Activated T-cell treated with anti-CD3 and anti-CD28 coated beads for 24 hours (primary cell): ENCODE measurements around the gene ZNF555.
A peak's percentile ranks its signal among the peaks of the same experiment; 100 is the strongest.
"Not testable (repeated sequence)": the region's sequence is repeated elsewhere in the genome, so short reads cannot be mapped to it uniquely, and the experiment has no call there.

ENCODE experiments used
- DNase-seq: peaks from one replicate; pipeline ENCODE4 v3.0.0-alpha.2; 2020; ENCODE audit warnings: low read depth

ZNF555 gene

GRCh38 chr19:2807379-2808128 is 33.7 kb upstream of the ZNF555 start:
- DNase-seq = no peak

- no peak for DNase-seq
Measured at GRCh38 chr19:2808129-2808941, 32.9 kb upstream of the ZNF555 start.

GRCh38 chr19:2809387-2810140 is 31.7 kb upstream of the ZNF555 start:
- DNase-seq = no peak

GRCh38 chr19:2810141-2811091 is 30.9 kb upstream of the ZNF555 start:
- no peak for DNase-seq

GRCh38 chr19:2811221-2811722 is 30.0 kb upstream of the ZNF555 start:
- DNase-seq = no peak

- DNase-seq = no peak
Measured at GRCh38 chr19:2811735-2812413, 29.4 kb upstream of the ZNF555 start.

GRCh38 chr19:2812414-2813234 is 28.7 kb upstream of the ZNF555 start:
- DNase-seq = no peak

- no peak for DNase-seq
Measured at GRCh38 chr19:2813235-2814160, 27.8 kb upstream of the ZNF555 start.

GRCh38 chr19:2814426-2814825 is 26.8 kb upstream of the ZNF555 start:
- no peak for DNase-seq

- DNase-seq = no peak
Measured at GRCh38 chr19:2815191-2815614, 26.1 kb upstream of the ZNF555 start.

- DNase-seq = no peak
Measured at GRCh38 chr19:2815923-2816322, 25.4 kb upstream of the ZNF555 start.

- no peak for DNase-seq
Measured at GRCh38 chr19:2816641-2817040, 24.6 kb upstream of the ZNF555 start.

GRCh38 chr19:2817237-2817829 is 23.9 kb upstream of the ZNF555 start:
- not testable (repeated sequence) for DNase-seq

- DNase-seq = peak; percentile 96
Measured at GRCh38 chr19:2819540-2820111, 21.6 kb upstream of the ZNF555 start, which contains the start of gene ZNF554. Gene ZNF554 (plus strand): TSS chr19:2819868. CDS start chr19:2820072, 204 bp downstream.

GRCh38 chr19:2820112-2820702 is 21.1 kb upstream of the ZNF555 start:
- DNase-seq = no peak

- DNase-seq = no peak
Measured at GRCh38 chr19:2822846-2823245, 18.4 kb upstream of the ZNF555 start.

- no peak for DNase-seq
Measured at GRCh38 chr19:2823646-2824045, 17.6 kb upstream of the ZNF555 start.
